ENCODE measurements around the gene SRXN1.

The SRXN1 gene

DNA sequence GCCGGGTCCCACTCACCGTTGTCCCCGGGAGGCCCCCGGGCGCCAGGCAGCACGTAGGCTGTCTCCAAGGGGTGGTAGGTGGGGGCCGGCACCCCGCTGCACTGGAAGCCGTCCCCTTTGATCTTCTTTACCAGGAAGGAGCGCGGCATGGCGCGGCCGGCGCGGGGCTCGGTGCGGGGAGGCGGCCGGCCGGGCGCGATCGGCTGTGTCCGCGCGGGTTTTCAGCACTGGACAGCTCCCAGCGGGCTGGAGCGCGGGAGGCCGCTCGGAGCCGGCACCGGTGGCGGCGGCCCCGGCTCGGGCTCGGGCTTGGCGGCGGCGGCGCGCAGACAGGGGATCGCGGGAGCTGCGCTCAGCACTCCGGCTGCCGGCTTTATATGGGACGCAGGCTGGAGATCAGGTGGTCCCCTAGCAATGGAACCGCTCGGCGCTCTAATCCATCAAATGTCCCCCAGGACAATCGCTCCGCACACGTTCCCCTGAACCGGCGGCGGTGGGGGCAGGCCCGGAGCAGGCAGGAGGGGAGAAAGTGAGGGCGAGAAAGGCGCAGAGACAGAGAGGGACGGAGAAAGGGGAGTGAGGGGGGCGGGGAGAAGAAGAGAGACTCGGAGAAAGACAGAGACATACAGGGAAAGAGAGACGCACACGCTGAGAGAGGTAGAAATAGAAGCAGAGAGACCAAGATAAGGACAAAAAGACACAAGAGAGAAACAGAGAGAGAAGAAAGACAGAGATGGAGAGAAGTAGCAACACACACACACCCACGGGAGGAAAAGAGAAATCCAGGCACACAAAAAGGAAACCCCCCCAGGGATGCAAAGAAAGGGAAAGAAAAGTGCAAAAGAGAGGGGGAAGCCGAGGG is 22.7 kb upstream of the SRXN1 start, which contains the start of gene SCRT2:
SCRT2 (minus strand) TSS at position 350 of the 862 bp plus-strand sequence; CDS start at position 149, 201 bp downstream.
- peak in 43 of 56 donors; percentile 7 to 79 (median 40) for DNase-seq

DNA sequence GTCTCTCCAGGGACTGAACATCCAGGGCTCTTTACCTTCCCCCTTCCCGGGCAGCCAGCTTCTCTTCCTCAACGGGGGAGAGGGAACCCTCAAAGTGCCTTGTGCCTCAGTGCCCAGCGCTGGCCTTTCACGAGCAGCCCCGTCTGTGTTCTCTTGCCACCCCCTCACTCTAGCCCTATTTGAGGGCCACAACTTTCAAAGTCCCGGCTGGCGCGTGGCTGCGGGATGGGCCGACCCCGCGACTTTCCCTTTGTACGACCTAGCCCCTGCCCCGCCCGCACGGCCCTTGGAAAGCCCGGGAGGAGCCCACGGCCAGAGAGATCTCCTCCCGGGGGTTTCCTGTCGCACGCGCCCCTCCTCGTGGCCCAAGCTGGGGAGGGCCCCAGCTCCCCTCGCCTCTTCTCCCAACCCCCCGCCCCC is 22.0 kb upstream of the SRXN1 start:
- no peak for DNase-seq

- DNase-seq = no peak
Observed at GRCh38 chr20:673603-674001, 20.6 kb upstream of the SRXN1 start.

- no peak for DNase-seq
Observed at GRCh38 chr20:672963-673602, 20.1 kb upstream of the SRXN1 start.

- DNase-seq = no peak
Observed at GRCh38 chr20:671252-672030, 18.4 kb upstream of the SRXN1 start.

- peak in 2 of 56 donors; percentile 12 to 15 for DNase-seq
Observed at GRCh38 chr20:669573-669972, 16.6 kb upstream of the SRXN1 start.

DNA sequence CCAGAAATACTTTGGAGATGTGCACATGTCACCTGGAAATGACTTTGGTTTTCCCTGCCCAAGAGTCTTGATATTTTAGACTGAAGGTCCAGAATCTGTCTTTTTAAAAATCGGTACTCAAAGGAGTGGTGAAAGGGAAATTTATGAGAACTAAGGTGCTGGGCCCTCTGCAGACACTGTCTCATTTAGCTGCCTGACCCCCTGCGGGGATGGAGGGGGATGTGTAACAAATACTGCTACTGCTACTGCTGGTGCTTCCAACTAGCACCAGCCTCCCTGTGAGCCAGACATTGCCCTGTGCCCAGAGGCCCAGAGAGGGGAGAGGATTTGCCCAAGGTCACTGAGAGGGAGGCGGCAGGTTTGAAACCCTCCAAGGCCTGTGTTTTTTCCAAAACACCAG is 15.6 kb upstream of the SRXN1 start:
- no peak for DNase-seq

- no peak for DNase-seq
Observed at GRCh38 chr20:668050-668449, 15.1 kb upstream of the SRXN1 start.

DNA sequence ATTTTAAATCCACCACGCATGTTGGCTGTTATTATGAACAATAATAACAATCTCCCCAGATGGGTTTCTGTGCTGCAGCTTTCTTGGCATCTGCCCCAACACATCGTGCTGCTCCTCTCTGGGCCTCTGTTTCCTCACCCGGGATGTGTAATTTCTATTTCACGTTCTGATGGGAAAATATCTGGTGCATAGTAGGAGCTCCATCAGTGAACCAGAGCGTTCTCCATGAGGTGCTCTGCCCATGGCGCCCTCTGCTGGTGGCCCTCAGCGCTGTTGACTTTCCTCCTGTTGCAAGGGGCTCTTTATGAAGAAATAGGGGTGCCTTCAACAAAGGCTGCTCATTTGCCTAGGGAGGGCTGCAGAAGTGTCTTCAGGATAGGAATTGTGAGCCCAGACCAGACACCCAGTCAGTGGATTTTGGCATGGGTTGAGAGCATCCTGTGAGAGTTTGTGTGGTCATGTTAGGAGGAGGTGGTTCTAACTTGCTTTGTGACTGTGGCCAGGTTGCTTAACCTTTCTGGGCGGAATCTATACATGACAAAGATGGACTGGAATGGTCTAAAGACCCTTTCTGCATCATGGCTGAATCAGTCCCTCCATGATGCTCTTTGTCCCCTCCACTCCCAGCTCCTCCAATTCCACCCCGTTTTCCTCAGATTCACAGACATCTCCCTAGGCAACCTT is 14.5 kb upstream of the SRXN1 start:
- peak in 10 of 56 donors; percentile 5 to 70 (median 22) for DNase-seq

GRCh38 chr20:666877-667276 is 13.9 kb upstream of the SRXN1 start:
- no peak for DNase-seq

DNA sequence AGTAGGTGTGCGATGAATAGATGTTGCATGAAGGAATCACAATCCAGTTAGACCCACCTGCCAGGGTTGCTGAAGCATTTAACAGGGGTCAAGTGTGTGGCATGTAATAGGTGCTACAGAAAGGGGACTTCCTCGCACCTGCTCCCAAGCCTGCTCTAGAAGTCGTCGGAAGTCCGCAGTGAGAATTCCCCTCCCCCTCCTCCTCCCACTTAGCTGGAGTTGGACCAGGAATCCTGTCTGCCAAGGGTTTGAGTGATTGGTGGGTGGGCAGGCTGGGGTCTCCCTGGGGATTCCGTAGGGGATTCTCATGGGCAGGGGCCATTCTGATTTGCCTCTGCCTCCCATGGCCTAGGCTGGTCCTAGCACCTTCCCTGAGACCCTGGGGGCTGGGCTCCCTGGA is 12.3 kb upstream of the SRXN1 start:
- no peak for DNase-seq

DNA sequence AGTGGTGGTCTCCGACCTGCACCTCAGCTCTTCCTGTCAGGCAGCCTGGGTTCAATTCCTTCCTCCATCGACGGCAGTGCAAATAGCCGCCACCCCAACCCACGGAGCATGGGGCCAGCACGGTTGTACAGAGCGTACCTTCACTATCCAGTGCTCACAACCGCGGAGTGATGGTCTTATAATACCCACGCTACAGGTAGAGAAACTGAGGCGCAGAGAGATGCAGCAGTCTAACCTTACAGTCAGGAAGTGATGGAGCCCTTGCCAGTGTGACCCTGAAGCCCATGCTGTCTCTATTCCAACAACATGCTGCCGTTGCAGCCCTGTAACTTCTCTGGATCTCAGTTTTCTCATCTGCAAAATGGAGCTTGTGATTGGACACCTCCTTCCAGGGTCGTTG is 11.6 kb upstream of the SRXN1 start:
- no peak for DNase-seq

DNA sequence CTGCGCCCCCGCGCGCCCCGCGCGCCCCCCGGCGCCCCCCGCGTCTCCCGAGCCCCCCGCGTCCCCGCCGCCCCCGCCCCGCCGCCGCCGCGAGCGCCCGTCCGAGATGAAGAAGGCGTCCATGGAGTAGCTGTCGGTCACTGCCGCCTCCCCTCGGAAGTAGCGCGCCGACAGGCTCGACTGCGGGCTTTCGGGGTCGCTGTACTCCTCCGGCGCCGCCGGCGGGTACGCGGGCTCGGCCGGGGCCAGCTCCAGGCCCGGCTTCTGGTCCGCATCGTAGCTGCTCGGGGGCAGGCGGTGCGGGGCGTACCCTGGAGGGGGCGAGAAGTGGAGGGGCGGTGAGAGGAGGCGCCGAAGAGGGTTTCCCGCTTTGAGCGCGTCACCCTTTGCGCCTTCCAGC is 11.2 kb upstream of the SRXN1 start:
- no peak for DNase-seq

GRCh38 chr20:663315-664090 is 10.5 kb upstream of the SRXN1 start:
- DNase-seq = no peak

- DNase-seq = no peak
Observed at GRCh38 chr20:662277-663192, 9.5 kb upstream of the SRXN1 start.

- no peak for DNase-seq
Observed at GRCh38 chr20:661474-662270, 8.7 kb upstream of the SRXN1 start.

DNA sequence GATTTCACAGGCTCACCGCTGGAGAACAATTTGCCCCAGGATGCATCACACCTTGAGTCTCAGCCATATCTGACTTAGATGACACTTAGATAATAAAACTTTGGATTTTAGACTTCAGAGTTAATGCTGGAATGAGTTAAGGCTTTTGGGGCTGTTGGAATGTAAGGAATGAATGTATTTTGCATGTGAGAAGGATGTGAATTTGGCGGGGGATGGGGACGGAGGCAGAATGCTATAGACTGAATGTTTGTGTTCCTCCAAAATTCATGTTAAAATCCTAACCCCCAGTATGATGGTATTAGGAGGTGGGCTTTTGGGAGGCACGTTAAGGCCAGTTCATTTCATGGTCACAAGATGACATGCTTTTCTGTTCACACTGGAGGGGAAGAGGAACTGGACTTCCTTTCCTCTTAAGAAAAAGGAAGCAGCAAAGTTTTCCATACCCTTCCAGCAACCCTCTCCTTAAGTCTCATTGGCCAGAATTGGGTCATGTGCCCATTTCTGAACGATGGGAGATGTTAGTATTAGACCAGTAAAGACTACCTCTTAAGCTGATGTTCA is 5.8 kb upstream of the SRXN1 start:
- no peak for DNase-seq

GRCh38 chr20:658202-658601 is 5.2 kb upstream of the SRXN1 start:
- no peak for DNase-seq
